GM23248 (cell line): ENCODE measurements around the gene ID1. TPM values are rescaled to one million over a fixed set of nuclear protein-coding genes. Genes with fewer than 3 reads are reported as not detected.
A peak's percentile ranks its signal among the peaks of the same experiment; 100 is the strongest.
"Not testable (repeated sequence)": the region's sequence is repeated elsewhere in the genome, so short reads cannot be mapped to it uniquely, and the experiment has no call there.

Experiments
- DNase-seq: peaks from one replicate; pipeline ENCODE4 v3.0.0-alpha.2; 2015
- H2AFZ ChIP-seq: fragments of 200-600 bp; sonication (generic); 2 replicates; pipeline ENCODE4 v1.6.1; 2016; ENCODE audit warnings: antibody characterized with exemption
- H3F3A ChIP-seq: fragments of 200-600 bp; sonication (generic); 2 replicates; pipeline ENCODE4 v1.6.1; 2016; ENCODE audit warnings: mild to moderate bottlenecking, antibody characterized with exemption, mixed run types; ENCODE audit not compliant: insufficient read depth
- H3K27ac ChIP-seq: fragments of 200-600 bp; sonication (generic); 2 replicates; pipeline ENCODE4 v1.5.1; 2016; ENCODE audit warnings: mild to moderate bottlenecking
- H3K27me3 ChIP-seq: fragments of 200-600 bp; sonication (generic); replicated peaks from 2 replicates; pipeline ENCODE4 v1.6.1; 2016; ENCODE audit warnings: mild to moderate bottlenecking; ENCODE audit not compliant: insufficient read depth
- H3K36me3 ChIP-seq: fragments of 200-600 bp; sonication (generic); 2 replicates; pipeline ENCODE4 v1.6.1; 2016; ENCODE audit warnings: low read depth, mild to moderate bottlenecking
- H3K4me1 ChIP-seq: fragments of 200-600 bp; sonication (generic); 2 replicates; pipeline ENCODE4 v1.6.1; 2016; ENCODE audit warnings: mild to moderate bottlenecking; ENCODE audit not compliant: insufficient read depth
- H3K4me2 ChIP-seq: fragments of 200-600 bp; sonication (generic); one replicate; pipeline ENCODE4 v1.6.1; 2016; ENCODE audit warnings: mild to moderate bottlenecking; ENCODE audit not compliant: unreplicated experiment
- H3K4me3 ChIP-seq: fragments of 200-600 bp; sonication (generic); 2 replicates; pipeline ENCODE4 v1.5.1; 2016; ENCODE audit warnings: mild to moderate bottlenecking
- H3K79me2 ChIP-seq: fragments of 200-600 bp; sonication (generic); 2 replicates; pipeline ENCODE4 v1.6.1; 2016; ENCODE audit warnings: mild to moderate bottlenecking; ENCODE audit not compliant: insufficient read depth
- H3K9ac ChIP-seq: fragments of 200-600 bp; sonication (generic); 2 replicates; pipeline ENCODE4 v1.6.1; 2016; ENCODE audit warnings: mild to moderate bottlenecking
- H3K9me2 ChIP-seq: fragments of 200-600 bp; sonication (generic); 2 replicates; pipeline ENCODE4 v1.6.1; 2016; ENCODE audit warnings: mixed run types, mild to moderate bottlenecking, moderate library complexity; ENCODE audit not compliant: insufficient read depth
- H3K9me3 ChIP-seq: fragments of 200-600 bp; sonication (generic); one replicate; pipeline ENCODE4 v1.6.1; 2017; ENCODE audit warnings: low read depth
- H4K20me1 ChIP-seq: fragments of 200-600 bp; sonication (generic); 2 replicates; pipeline ENCODE4 v1.6.0; 2016; ENCODE audit not compliant: insufficient read depth
- EZH2 ChIP-seq: fragments of 200-600 bp; sonication (generic); IDR thresholded peaks from 2 replicates; pipeline ENCODE4 v1.6.1; 2018; ENCODE audit warnings: antibody characterized with exemption, mild to moderate bottlenecking; ENCODE audit not compliant: insufficient read depth, poor library complexity, severe bottlenecking
- EZH2phosphoT487 ChIP-seq: fragments of 200-600 bp; sonication (generic); IDR thresholded peaks from 2 replicates; pipeline ENCODE4 v1.6.1; 2018; ENCODE audit warnings: antibody characterized with exemption, moderate library complexity, mild to moderate bottlenecking, low read depth; ENCODE audit not compliant: insufficient read depth
- WGBS, 2 experiments: methylation state at CpG; one replicate each; pipeline ENCODE4 v1.1.6; 2015 to 2017; ENCODE audit warnings: low lambda C conversion rate in 2 of 2, low coverage in 1 of 2; ENCODE audit errors: missing lambda C conversion rate in 2 of 2; 5-methylcytosine and 5-hydroxymethylcytosine counted together
- in situ Hi-C: fragments of 300-500 bp; cut with MboI; formaldehyde crosslinking; loops from 2 replicates; pipeline ENCODE4 v1.15.0; 2020
- polyA plus RNA-seq: library from polyadenylated mRNA; unstranded; fragments of >200 nt; fragmentation: Nextera tagmentation; extraction: Ambion mirVana; gene quantifications from 2 replicates; pipeline ENCODE4 v1.2.1, GENCODE V29; 2016
- total RNA-seq: library from RNA; depleted of rRNA; stranded (reverse); fragments of >200 nt; shearing (Covaris generic); gene quantifications from 2 replicates; pipeline ENCODE4 v1.2.3, GENCODE V29; 2014

Gene ID1
- total and polyA plus RNA-seq, 2 experiments from 2014 or later: 248 to 780 TPM

- Histone ChIP-seq H3K9me2 (no peaks in the 10 kb centered on the region), H2AFZ (no peak overlapping the region), H3F3A (peaks cover 18% of the 10 kb centered on the region), H3K4me3 (no peak overlapping the region), H3K27me3 (no peaks in the 10 kb centered on the region), H3K36me3 (no peaks in the 10 kb centered on the region), H3K27ac (no peak overlapping the region), H3K79me2 (no peaks in the 10 kb centered on the region), H3K4me2 (no peak overlapping the region), H3K4me1 (peaks cover 20% of the 10 kb centered on the region), H4K20me1 (no peaks in the 10 kb centered on the region), H3K9ac (no peak overlapping the region), H3K9me3 (no peaks in the 10 kb centered on the region)
- DNase-seq: no peak
- WGBS, 2 experiments: 90 to 96% methylated on average over 2 of the region's 2 CpGs
- in situ Hi-C loops: no loop called here
- no peak for TF ChIP-seq EZH2
- no peak for TF ChIP-seq EZH2phosphoT487
Measured at GRCh38 chr20:31576751-31577150, 28.3 kb upstream of the ID1 start.

DNA sequence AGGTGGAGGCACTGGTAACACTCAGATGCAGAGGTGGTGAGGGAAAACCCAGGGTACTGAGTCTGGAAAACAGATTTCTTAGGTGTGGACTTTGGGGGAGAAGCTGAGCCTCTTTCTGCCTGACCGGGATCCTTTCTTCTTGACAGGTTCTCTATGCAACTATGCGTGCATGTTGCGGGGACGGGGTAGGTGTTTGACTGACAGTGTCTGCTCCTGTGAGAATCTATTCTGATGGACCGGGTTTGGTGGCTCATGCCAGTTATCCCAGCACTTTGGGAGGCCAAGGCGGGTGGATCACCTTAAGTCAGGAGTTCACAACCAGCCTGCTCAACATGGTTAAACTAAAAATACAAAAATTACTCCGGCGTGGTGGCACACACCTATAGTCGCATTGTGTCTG lies 27.9 kb upstream of the ID1 start:
- no peaks in the 10 kb centered on the region for H3K27me3 ChIP-seq
- WGBS, 2 experiments: 83 to 86% methylated on average over 9 of the region's 9 CpGs

DNA sequence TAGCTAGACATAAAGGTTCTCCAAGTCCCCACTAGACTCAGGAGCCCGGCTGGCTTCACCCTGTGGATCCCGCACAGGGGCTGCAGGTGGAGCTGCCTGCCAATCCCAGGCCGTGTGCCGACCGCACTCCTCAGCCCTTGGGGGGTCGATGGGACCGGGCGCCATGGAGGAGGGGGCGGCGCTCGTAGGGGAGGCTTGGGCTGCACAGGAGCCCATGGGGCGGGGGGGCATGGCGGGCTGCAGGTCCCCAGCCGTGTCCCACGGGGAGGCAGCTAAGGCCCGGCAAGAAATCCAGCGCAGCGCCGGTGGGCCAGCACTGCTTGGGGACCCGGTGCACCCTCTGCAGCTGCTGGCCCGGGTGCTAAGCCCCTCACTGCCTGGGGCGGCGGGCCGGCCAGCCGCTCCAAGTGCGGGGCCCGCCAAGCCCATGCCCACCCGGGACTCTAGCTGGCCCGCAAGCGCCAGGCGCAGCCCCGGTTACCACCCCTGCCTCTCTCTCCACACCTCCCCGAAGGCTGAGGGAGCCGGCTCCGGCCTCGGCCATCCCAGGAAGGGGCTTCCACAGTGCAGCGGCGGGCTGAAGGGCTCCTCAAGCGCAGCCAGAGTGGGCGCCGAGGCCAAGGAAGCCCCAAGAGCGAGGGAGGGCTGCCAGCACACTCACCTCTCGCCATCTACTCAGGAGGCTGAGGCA lies 26.5 kb upstream of the ID1 start:
- Histone ChIP-seq H3K4me1 (peaks cover 8% of the 10 kb centered on the region), H3K9ac (no peak overlapping the region), H2AFZ (no peak overlapping the region), H3K4me3 (no peak overlapping the region), H3K27me3 (no peaks in the 10 kb centered on the region), H3K4me2 (no peak overlapping the region), H4K20me1 (no peaks in the 10 kb centered on the region), H3K9me2 (no peaks in the 10 kb centered on the region), H3K36me3 (no peaks in the 10 kb centered on the region), H3F3A (peaks cover 6% of the 10 kb centered on the region), H3K27ac (no peak overlapping the region), H3K9me3 (no peaks in the 10 kb centered on the region), H3K79me2 (no peaks in the 10 kb centered on the region)
- in situ Hi-C loops: no loop called here
- WGBS, 2 experiments: 93 to 94% methylated on average over 33 to 37 of the region's 43 CpGs
- TF ChIP-seq EZH2phosphoT487: no peak
- TF ChIP-seq EZH2: no peak
- no peak for DNase-seq

More for the DNA sequence above, 27.9 kb upstream of the ID1 start:
- H2AFZ ChIP-seq: no peak overlapping the region
- H3K79me2 ChIP-seq: no peaks in the 10 kb centered on the region
- no peak overlapping the region for H3K9ac ChIP-seq
- H3K4me2 ChIP-seq: no peak overlapping the region
- in situ Hi-C loops: no loop called here
- no peaks in the 10 kb centered on the region for H4K20me1 ChIP-seq
- no peaks in the 10 kb centered on the region for H3K9me3 ChIP-seq
- TF ChIP-seq EZH2 (no peak), EZH2phosphoT487 (no peak)
- DNase-seq: no peak
- H3F3A ChIP-seq: peaks cover 14% of the 10 kb centered on the region
- peaks cover 16% of the 10 kb centered on the region for H3K4me1 ChIP-seq
- H3K4me3 ChIP-seq: no peak overlapping the region
- H3K9me2 ChIP-seq: no peaks in the 10 kb centered on the region
- H3K27ac ChIP-seq: no peak overlapping the region
- no peaks in the 10 kb centered on the region for H3K36me3 ChIP-seq

GRCh38 chr20:31579245-31579644 lies 25.8 kb upstream of the ID1 start:
- no peaks in the 10 kb centered on the region for H3K79me2 ChIP-seq
- H3K27me3 ChIP-seq: no peaks in the 10 kb centered on the region
- no peaks in the 10 kb centered on the region for H3K36me3 ChIP-seq
- no peak overlapping the region for H3K4me3 ChIP-seq
- TF ChIP-seq EZH2phosphoT487 (no peak), EZH2 (no peak)
- WGBS, 2 experiments: 93 to 96% methylated on average over 6 of the region's 6 CpGs
- H3K9me2 ChIP-seq: no peaks in the 10 kb centered on the region
- in situ Hi-C loops: no loop called here
- DNase-seq: no peak
- H3K4me2 ChIP-seq: no peak overlapping the region
- no peak overlapping the region for H3K27ac ChIP-seq
- no peaks in the 10 kb centered on the region for H3K9me3 ChIP-seq
- peaks cover 1% of the 10 kb centered on the region for H3K4me1 ChIP-seq
- no peaks in the 10 kb centered on the region for H3F3A ChIP-seq
- H2AFZ ChIP-seq: no peak overlapping the region
- no peaks in the 10 kb centered on the region for H4K20me1 ChIP-seq
- H3K9ac ChIP-seq: no peak overlapping the region

- H3K27ac ChIP-seq: 0 out of 2 replicates have a peak overlapping the region, but pooled peaks have one; percentile 26
- H3K4me1 ChIP-seq, H3K79me2 ChIP-seq, H3K9me2 ChIP-seq, DNase-seq, H3K9me3 ChIP-seq, H3F3A ChIP-seq, H3K27me3 ChIP-seq, H3K36me3 ChIP-seq, H3K4me2 ChIP-seq, in situ Hi-C loops, H4K20me1 ChIP-seq, H3K4me3 ChIP-seq: not testable (repeated sequence)
- H2AFZ ChIP-seq: peak overlapping the region; percentile 47; the same call in 1 of the 2 replicates
- WGBS, 2 experiments: 95 to 97% methylated on average over 17 of the region's 17 CpGs
- H3K9ac ChIP-seq: peak overlapping the region; percentile 20; the same call in 1 of the 2 replicates
Measured at GRCh38 chr20:31579941-31580651, 25.0 kb upstream of the ID1 start.
